Measurements from ENCODE around the gene BRME1.
A peak's percentile ranks its signal among the peaks of the same experiment; 100 is the strongest.

BRME1 gene

DNA sequence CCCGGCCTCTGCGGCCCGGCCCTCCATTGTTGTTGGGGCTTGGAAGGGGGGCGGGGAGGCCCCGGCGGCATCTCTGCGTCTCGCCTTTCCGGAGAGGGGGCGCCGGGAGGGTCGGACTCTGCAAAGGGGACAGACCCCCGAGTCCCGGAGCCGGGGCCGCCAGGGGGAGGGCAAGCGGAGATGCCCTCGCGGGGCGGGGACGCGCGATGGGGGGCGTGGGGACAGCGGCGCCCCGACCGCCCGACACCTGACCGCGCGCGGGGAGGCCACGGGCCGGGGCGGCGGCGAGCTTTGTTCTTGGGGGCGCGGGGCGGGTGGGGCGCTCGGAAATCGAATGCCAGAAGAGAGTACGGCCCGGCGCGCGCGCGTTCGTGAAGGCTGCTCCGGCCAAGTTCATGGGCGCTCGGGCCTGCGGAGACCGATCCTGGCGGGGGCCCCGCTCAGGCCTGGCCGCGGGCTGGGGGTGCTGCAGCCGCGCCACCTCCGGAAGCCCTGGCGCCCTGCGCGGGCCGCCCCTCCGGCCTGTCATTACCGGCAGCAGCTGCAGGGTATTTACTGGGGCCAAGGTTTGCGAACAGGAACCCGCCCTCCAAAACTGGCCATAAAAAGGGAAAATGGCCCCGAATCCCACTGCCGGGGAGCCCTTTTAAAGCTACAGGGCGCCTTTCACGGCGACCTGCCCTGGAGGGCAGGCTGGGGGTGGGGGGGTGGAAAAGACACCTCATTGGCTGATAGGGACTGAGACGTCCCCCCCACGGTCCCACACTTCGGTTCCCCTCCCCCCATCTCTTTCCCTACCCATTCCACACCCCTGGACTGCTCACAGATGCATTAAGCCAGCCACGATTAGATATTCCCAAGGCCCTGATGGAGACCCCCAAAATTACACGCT lies 40.1 kb downstream of the BRME1 start:
- Histone ChIP-seq H3K27ac (peak overlapping the region; percentile 51), H3K36me3 (ENCODE audit: insufficient read depth, low read length) (no peaks in the 10 kb centered on the region), H3K9ac (ENCODE audit: insufficient read length) (peak overlapping the region; percentile 75), H3K4me3 (peak overlapping the region; percentile 79), H3K9me3 (ENCODE audit: low read depth, low read length) (no peaks in the 10 kb centered on the region)
- no peak for TF ChIP-seq FOXP2 (optimal IDR thresholded peaks at IDR 0.05; ENCODE audit: control extremely low read depth, extremely low read length, insufficient read depth)
- TF ChIP-seq EZH2 (IDR thresholded peaks at IDR 0.05): no peak
- TF ChIP-seq POLR2AphosphoS5 (IDR thresholded peaks at IDR 0.05; ENCODE audit: borderline replicate concordance, low read depth, low read length): peak; percentile 65
- DNase-seq (ENCODE audit: low read depth, low spot score): no peak

DNA sequence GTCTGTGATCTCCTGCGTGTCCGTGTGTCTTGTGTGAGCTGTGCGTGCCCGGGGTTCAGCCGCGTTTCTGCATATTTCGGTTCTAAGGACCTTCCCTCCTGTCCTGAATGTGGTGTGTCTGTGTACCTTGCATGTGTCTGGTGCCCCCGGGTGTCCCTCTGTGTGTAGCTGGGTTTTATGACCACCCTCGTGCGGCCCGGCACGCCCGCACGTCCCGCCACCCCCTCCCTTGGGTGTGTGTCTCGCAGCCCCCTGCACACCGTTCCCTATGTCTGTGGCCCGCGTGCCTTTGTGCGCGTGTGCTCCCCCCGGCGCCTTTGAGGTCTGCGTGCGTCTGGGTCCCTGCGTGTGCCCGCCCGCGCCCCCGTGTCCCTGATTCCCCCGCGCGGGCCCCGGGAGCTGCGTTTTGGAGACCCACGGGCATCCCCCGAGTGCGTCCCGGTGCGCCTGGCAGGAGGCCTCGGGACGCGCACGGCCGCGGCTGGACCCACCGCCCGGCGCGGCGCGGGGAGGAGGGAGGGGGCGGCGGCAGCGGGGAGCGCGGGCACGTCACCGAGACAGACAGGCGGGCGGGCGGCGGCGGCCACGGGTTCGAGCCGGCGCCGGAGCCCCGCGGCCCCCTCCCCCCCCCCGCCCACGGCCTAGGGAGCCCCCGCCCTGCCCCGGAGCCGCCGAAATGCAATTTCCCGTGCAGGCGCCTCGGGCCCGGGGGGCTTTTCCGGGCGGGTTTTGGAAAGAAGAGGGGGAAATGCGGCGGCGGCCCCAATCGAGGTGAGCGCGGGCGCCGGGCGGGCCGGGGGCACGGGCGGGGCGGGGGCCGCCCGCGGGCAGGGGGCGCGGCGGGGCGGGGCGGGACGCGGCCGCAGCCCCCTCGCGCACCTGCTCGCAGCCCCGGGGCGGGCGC lies 41.0 kb downstream of the BRME1 start:
- Histone ChIP-seq H3K27ac (peak overlapping the region; percentile 83), H3K9me3 (ENCODE audit: low read depth, low read length) (no peaks in the 10 kb centered on the region), H3K4me3 (peak overlapping the region; percentile 79), H3K36me3 (ENCODE audit: insufficient read depth, low read length) (no peaks in the 10 kb centered on the region), H3K9ac (ENCODE audit: insufficient read length) (no peak overlapping the region)
- DNase-seq (ENCODE audit: low read depth, low spot score): no peak
- TF ChIP-seq FOXP2 (optimal IDR thresholded peaks at IDR 0.05; ENCODE audit: control extremely low read depth, extremely low read length, insufficient read depth): no peak
- TF ChIP-seq EZH2 (IDR thresholded peaks at IDR 0.05): no peak
- TF ChIP-seq POLR2AphosphoS5 (IDR thresholded peaks at IDR 0.05; ENCODE audit: borderline replicate concordance, low read depth, low read length): no peak

DNA sequence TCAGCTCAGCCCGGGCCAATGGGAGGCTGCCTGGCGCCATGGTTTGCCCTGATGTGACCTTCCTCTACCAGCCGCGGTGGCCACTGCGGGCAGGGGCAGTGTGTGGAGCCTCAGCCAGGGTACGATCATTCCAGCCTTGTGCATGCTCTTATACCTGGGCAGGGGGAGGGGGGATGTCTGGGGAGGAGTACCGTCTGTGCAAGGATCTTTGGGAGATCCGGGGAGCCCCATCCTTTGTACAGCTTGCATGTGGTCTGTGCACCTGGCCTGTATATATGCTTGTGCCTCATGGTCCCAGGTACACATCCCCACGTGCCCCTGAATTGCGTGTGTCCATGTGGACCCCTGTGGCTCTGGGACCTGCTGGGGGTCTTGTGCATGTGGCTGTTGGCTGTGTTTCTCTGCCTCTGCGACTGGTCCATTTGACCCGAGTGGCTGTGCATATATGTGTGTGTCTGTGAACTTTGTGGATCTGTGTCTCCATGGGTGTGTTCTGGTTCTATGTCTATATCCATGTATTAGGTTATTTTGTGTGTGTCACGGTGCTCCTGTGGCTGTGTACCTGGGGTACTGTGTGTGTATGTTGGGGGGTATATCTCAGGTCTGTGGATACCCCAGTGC lies 41.8 kb downstream of the BRME1 start:
- Histone ChIP-seq H3K27ac (peak overlapping the region; percentile 83), H3K4me3 (peak overlapping the region; percentile 72), H3K9me3 (ENCODE audit: low read depth, low read length) (no peaks in the 10 kb centered on the region), H3K36me3 (ENCODE audit: insufficient read depth, low read length) (no peaks in the 10 kb centered on the region), H3K9ac (ENCODE audit: insufficient read length) (no peak overlapping the region)
- no peak for DNase-seq (ENCODE audit: low read depth, low spot score)
- TF ChIP-seq POLR2AphosphoS5 (IDR thresholded peaks at IDR 0.05; ENCODE audit: borderline replicate concordance, low read depth, low read length): no peak
- no peak for TF ChIP-seq FOXP2 (optimal IDR thresholded peaks at IDR 0.05; ENCODE audit: control extremely low read depth, extremely low read length, insufficient read depth)
- no peak for TF ChIP-seq EZH2 (IDR thresholded peaks at IDR 0.05)

DNA sequence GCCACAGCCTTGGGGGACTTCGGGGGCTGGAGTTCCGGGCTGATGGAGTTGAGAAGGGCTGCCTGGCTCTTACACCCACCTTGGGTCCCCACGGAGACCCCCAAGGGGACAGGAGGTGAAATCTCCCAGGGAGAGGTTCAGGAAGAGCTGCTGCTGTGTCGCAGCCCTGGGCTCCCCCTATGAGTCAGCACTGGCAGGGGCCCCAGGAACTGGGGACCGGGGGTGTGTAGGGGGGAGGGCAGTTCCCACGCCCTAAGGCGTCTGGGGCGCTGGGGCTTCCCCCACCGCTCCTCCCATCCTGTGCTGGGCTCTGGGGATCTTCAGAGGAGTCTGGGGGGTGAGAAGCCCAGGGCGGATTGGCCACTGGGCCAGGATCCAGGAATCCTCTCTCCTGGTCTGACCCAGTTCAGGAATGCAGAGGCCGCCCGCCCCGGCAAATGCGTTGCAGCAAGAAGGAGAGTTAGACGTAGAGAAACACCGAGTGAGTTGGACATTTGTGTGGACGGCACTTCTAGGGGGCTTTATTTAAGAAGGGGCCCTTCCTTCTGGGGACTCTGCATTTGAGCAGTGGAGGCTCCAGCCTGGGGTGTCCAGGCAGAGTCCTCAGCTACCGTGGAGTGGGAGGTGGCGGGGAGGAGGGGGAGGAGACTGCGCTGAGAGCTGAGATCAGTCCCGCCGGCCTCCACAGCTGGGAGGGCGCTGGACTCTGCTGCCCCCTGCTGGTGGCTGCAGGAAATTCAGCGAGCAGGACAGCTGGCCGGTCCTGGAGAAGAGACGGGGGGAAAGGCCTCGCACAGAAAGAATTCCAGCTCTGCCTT lies 44.0 kb downstream of the BRME1 start:
- peak overlapping the region; percentile 98 for H3K27ac ChIP-seq
- H3K9ac ChIP-seq (ENCODE audit: insufficient read length): peak overlapping the region; percentile 71

DNA sequence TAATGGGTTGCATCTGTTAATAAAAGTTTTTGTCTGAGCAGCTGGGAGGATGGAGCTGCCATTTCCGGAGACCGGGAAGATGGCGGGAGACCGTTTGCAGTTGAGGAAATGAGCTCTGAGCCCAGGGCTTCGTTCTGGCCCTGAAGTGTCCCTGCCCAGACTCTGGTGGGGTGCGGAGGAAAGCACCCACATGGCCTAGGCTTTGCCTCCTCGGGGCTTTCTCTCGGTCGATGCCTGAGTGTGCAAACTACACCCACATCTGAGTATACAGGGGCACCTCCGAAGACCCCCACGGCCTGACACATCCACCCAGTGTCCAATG lies 44.6 kb downstream of the BRME1 start:
- peak; percentile 58 for DNase-seq (ENCODE audit: low read depth, low spot score)
- Histone ChIP-seq H3K27ac (peak overlapping the region; percentile 98), H3K9ac (ENCODE audit: insufficient read length) (peak overlapping the region; percentile 71), H3K9me3 (ENCODE audit: low read depth, low read length) (no peaks in the 10 kb centered on the region), H3K4me3 (peak overlapping the region; percentile 76), H3K36me3 (ENCODE audit: insufficient read depth, low read length) (no peaks in the 10 kb centered on the region)
- TF ChIP-seq POLR2AphosphoS5 (IDR thresholded peaks at IDR 0.05; ENCODE audit: borderline replicate concordance, low read depth, low read length) (peak; percentile 25; the same call in 1 of the 2 replicates), EZH2 (IDR thresholded peaks at IDR 0.05) (no peak), FOXP2 (optimal IDR thresholded peaks at IDR 0.05; ENCODE audit: control extremely low read depth, extremely low read length, insufficient read depth) (no peak)

More for the DNA sequence above, 44.0 kb downstream of the BRME1 start:
- Histone ChIP-seq H3K4me3 (peak overlapping the region; percentile 76), H3K36me3 (ENCODE audit: insufficient read depth, low read length) (no peaks in the 10 kb centered on the region), H3K9me3 (ENCODE audit: low read depth, low read length) (no peaks in the 10 kb centered on the region)
- DNase-seq (ENCODE audit: low read depth, low spot score): no peak
- TF ChIP-seq POLR2AphosphoS5 (IDR thresholded peaks at IDR 0.05; ENCODE audit: borderline replicate concordance, low read depth, low read length) (peak; percentile 46), EZH2 (IDR thresholded peaks at IDR 0.05) (no peak), FOXP2 (optimal IDR thresholded peaks at IDR 0.05; ENCODE audit: control extremely low read depth, extremely low read length, insufficient read depth) (peak; percentile 12)

DNA sequence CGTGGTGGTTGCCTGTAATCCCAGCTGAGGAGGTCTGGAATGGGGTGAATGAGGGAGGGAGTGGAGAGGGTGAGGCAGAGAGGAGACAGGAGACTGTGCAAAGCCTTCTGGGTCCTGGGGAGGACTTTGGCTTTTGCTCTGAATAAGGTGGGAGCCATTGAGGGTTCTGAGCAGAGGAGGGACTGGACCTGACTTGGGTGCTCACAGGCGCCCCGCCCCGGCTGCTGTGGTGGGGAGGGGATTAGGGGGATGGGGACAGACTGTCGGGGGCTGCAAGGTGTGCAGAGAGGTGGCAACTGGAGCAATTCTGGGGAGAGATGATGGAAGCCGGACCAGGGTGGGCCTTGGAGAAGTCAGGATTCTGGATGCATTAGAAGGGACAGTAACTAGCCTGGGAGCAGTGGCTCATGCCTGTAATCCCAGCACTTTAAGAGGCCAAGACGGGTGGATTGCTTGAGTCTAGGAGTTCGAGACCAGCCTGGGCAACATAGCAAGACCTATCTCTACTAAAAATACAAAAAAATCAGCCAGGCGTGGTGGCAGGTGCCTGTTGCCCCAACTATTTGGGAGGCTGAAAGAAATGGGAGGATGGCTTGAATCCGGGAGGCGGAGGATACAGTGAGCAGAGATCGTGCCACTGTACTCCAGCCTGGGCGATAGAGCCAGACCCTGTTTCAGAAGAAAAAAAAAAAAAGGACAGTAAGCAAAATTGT lies 45.1 kb downstream of the BRME1 start:
- TF ChIP-seq EZH2 (IDR thresholded peaks at IDR 0.05) (no peak), FOXP2 (optimal IDR thresholded peaks at IDR 0.05; ENCODE audit: control extremely low read depth, extremely low read length, insufficient read depth) (no peak), POLR2AphosphoS5 (IDR thresholded peaks at IDR 0.05; ENCODE audit: borderline replicate concordance, low read depth, low read length) (no peak)
- no peak for DNase-seq (ENCODE audit: low read depth, low spot score)
- no peaks in the 10 kb centered on the region for H3K36me3 ChIP-seq (ENCODE audit: insufficient read depth, low read length)
- H3K4me3 ChIP-seq: peak overlapping the region; percentile 76
- no peaks in the 10 kb centered on the region for H3K9me3 ChIP-seq (ENCODE audit: low read depth, low read length)
- H3K9ac ChIP-seq (ENCODE audit: insufficient read length): peak overlapping the region; percentile 71
- H3K27ac ChIP-seq: peak overlapping the region; percentile 98

DNA sequence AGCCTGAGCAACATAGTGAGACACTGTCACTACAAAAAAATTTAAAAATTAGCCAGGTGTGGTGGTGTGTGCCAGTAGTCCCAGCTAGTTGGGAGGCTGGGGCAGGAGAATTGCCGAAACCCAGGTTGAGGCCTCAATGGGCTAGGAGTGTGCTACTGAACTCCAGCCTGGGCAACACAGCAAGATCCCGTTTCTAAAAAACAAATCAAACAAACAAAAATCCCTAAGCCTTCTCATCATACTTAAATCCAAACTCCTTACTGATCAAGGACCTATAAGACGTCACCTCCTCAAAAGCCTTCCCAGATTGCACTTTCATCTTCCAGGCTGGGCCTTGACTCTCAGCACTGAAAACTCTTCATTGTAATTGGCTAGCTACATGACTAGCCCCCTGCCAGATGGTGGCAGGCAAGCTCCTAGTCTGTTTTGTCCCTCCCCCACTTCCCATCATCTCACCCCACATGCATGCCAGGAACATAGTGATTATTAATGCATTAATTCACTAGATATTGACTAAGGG lies 46.5 kb downstream of the BRME1 start:
- H3K36me3 ChIP-seq (ENCODE audit: insufficient read depth, low read length): no peaks in the 10 kb centered on the region
- TF ChIP-seq POLR2AphosphoS5 (IDR thresholded peaks at IDR 0.05; ENCODE audit: borderline replicate concordance, low read depth, low read length): no peak
- no peak for TF ChIP-seq FOXP2 (optimal IDR thresholded peaks at IDR 0.05; ENCODE audit: control extremely low read depth, extremely low read length, insufficient read depth)
- TF ChIP-seq EZH2 (IDR thresholded peaks at IDR 0.05): no peak
- no peak overlapping the region for H3K4me3 ChIP-seq
- H3K9me3 ChIP-seq (ENCODE audit: low read depth, low read length): no peaks in the 10 kb centered on the region
- no peak for DNase-seq (ENCODE audit: low read depth, low spot score)
- H3K27ac ChIP-seq: no peak overlapping the region
- no peak overlapping the region for H3K9ac ChIP-seq (ENCODE audit: insufficient read length)

Data from SK-N-MC (cell line).